Esophagus squamous epithelium (tissue), 5 donors: ENCODE results near the gene TDRD10. TPM values are rescaled to one million over a fixed set of nuclear protein-coding genes. Genes with fewer than 3 reads are reported as not detected.
A peak's percentile ranks its signal among the peaks of the same experiment; 100 is the strongest.

ENCODE experiments used
- DNase-seq: peaks from one replicate; lab custom pipeline; 2025; lab: John Stamatoyannopoulos, UW
- H3K27ac ChIP-seq, 4 donors: fragments of 200-600 bp; sonication (generic); one replicate each; pipeline ENCODE4 v1.5.1; 2016 to 2019; ENCODE audit warnings: mild to moderate bottlenecking in 1 of 4
- H3K27me3 ChIP-seq, 4 donors: fragments of 200-600 bp; sonication (generic); 1 replicate in 3 of 4; 2 replicates in 1 of 4; pipeline versions ENCODE4 v1.5.1 to v1.6.0; 2017 to 2021; ENCODE audit warnings: antibody characterized with exemption in 1 of 4
- H3K36me3 ChIP-seq, 3 donors: fragments of 200-600 bp; sonication (generic); one replicate each; pipeline ENCODE4 v1.5.1; 2016 to 2019
- H3K4me1 ChIP-seq, 3 donors: fragments of 200-600 bp; sonication (generic); one replicate each; pipeline ENCODE4 v1.5.1; 2017 to 2019
- H3K4me3 ChIP-seq, 4 donors: fragments of 200-600 bp; sonication (generic); 1 replicate in 3 of 4; 2 replicates in 1 of 4; pipeline ENCODE4 v1.5.1; 2016 to 2019; ENCODE audit warnings: mild to moderate bottlenecking in 2 of 4, moderate library complexity in 1 of 4
- H3K9me3 ChIP-seq, 3 donors: fragments of 200-600 bp; sonication (generic); one replicate each; pipeline ENCODE4 v1.5.1; 2016 to 2019
- POLR2A ChIP-seq, 4 donors: fragments of 450-650 bp; IDR thresholded peaks; one replicate each; pipeline ENCODE4 v1.6.1; 2017; ENCODE audit warnings: antibody characterized with exemption in 4 of 4, mild to moderate bottlenecking in 4 of 4, moderate library complexity in 3 of 4
- WGBS, 2 donors: methylation state at CpG; one replicate each; pipeline ENCODE4 v1.1.5; 2018; 5-methylcytosine and 5-hydroxymethylcytosine counted together
- intact Hi-C: fragments of 100-400 bp; cut with DNase I; formaldehyde crosslinking; loops from one replicate; pipeline ENCODE4 v1.15.0; 2022
- total RNA-seq, 4 donors: library from RNA; depleted of rRNA; stranded (reverse); fragments of >200 nt; gene quantifications; one replicate each; pipeline ENCODE4 v1.1.0, GENCODE V29; 2016
- TF ChIP-seq, protein P1 (sequence below), 6 experiments: fragments of 450-650 bp in 4 of 6; fragments of 200-600 bp in 2 of 6; sonication (generic) in 2 of 6; IDR thresholded peaks; one replicate each; pipeline ENCODE4 v1.5.1; 2016 to 2019; ENCODE audit warnings: antibody characterized with exemption in 6 of 6, mild to moderate bottlenecking in 4 of 6, moderate library complexity in 4 of 6
- donor health status: DM: yes; HTN: yes; CAD: no.

The TDRD10 gene
- total RNA-seq, 4 donors from 2014 or later: 0.26 to 2.7 TPM; not detected in 2

GRCh38 chr1:154478639-154479038 is 23.4 kb upstream of the TDRD10 start:
- DNase-seq: no peak
- H3K27ac ChIP-seq: no peak overlapping the region
- no peak overlapping the region for H3K4me3 ChIP-seq
- intact Hi-C loops: loop anchor here (10.0 kb wide), 1 partner anchor 74 kb away; the partner anchor contains the start of gene IL6R
- no peaks in the 10 kb centered on the region for H3K27me3 ChIP-seq
- H3K4me1 ChIP-seq: peaks cover 0 to 22% (median 3%) of the 10 kb centered on the region in 3 donors
- H3K36me3 ChIP-seq: peaks cover 0 to 4% (median 0%) of the 10 kb centered on the region in 3 donors
- 40 to 53% methylated on average over 5 of the region's 5 CpGs for WGBS, 2 donors
- TF ChIP-seq POLR2A (IDR thresholded peaks at IDR 0.05): no peak
- TF ChIP-seq, protein P1, sequence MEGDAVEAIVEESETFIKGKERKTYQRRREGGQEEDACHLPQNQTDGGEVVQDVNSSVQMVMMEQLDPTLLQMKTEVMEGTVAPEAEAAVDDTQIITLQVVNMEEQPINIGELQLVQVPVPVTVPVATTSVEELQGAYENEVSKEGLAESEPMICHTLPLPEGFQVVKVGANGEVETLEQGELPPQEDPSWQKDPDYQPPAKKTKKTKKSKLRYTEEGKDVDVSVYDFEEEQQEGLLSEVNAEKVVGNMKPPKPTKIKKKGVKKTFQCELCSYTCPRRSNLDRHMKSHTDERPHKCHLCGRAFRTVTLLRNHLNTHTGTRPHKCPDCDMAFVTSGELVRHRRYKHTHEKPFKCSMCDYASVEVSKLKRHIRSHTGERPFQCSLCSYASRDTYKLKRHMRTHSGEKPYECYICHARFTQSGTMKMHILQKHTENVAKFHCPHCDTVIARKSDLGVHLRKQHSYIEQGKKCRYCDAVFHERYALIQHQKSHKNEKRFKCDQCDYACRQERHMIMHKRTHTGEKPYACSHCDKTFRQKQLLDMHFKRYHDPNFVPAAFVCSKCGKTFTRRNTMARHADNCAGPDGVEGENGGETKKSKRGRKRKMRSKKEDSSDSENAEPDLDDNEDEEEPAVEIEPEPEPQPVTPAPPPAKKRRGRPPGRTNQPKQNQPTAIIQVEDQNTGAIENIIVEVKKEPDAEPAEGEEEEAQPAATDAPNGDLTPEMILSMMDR (IDR thresholded peaks at IDR 0.05): peak in 4 of 6 experiments; percentile 17 to 41 (median 22)
- H3K9me3 ChIP-seq: no peaks in the 10 kb centered on the region

DNA sequence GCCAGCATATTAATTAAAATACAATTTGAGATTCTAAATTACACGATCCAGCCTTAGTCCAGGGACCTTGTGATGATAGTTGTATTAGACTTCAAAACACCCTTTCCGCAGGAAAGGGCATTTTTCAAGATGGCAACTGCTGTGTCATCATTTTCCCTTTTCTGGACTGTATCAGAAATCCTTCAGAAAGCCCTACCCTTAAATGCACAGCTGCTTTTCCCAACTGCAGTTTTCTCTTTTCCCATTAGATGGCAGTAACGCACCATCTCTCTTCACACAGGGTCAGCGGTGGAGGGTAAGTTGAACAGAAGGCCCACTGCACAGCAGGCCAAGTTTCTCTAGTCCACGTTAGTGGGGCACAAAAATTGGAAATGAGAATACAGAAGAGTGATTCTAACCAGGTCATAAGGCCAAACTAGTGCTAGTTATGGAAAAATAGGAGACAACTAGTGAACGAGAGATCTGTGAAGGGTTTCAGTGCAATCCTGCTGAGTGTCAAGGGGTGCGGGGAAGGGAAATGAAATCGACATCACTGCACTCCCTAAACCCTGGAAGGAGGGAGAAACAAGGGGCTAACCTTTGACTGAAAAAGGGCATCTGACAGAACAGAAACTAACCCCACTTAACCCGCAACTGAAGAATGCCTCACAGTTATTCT is 22.1 kb upstream of the TDRD10 start:
- Histone ChIP-seq H3K4me1 (peaks cover 0 to 23% (median 4%) of the 10 kb centered on the region in 3 donors), H3K4me3 (no peak overlapping the region), H3K27ac (peak overlapping the region in 1 of 4 donors; percentile 42), H3K9me3 (no peaks in the 10 kb centered on the region), H3K36me3 (peaks cover 0 to 9% (median 0%) of the 10 kb centered on the region in 3 donors), H3K27me3 (no peaks in the 10 kb centered on the region)
- intact Hi-C loops: loop anchor here (10.0 kb wide), 1 partner anchor 75 kb away; the partner anchor contains the start of gene IL6R
- TF ChIP-seq, protein P1 (IDR thresholded peaks at IDR 0.05): peak; percentile 86 to 98 (median 93)
- TF ChIP-seq POLR2A (IDR thresholded peaks at IDR 0.05): no peak
- no peak for DNase-seq
- 27 to 40% methylated on average over 7 to 9 of the region's 9 CpGs for WGBS, 2 donors

- H3K27me3 ChIP-seq: no peaks in the 10 kb centered on the region
- H3K27ac ChIP-seq: peak overlapping the region in 1 of 4 donors; percentile 10
- no peak overlapping the region for H3K4me3 ChIP-seq
- H3K4me1 ChIP-seq: peaks cover 0 to 34% (median 14%) of the 10 kb centered on the region in 3 donors
- peaks cover 0 to 9% (median 0%) of the 10 kb centered on the region in 3 donors for H3K36me3 ChIP-seq
- no peak for DNase-seq
- WGBS, 2 donors: 55 to 76% methylated on average over 1 of the region's 1 CpG
- no peak for TF ChIP-seq POLR2A (IDR thresholded peaks at IDR 0.05)
- TF ChIP-seq, protein P1 (IDR thresholded peaks at IDR 0.05): no peak
- intact Hi-C loops: no loop called here
- no peaks in the 10 kb centered on the region for H3K9me3 ChIP-seq
These were observed 21.0 kb upstream of the TDRD10 start for GRCh38 chr1:154481053-154481452.

DNA sequence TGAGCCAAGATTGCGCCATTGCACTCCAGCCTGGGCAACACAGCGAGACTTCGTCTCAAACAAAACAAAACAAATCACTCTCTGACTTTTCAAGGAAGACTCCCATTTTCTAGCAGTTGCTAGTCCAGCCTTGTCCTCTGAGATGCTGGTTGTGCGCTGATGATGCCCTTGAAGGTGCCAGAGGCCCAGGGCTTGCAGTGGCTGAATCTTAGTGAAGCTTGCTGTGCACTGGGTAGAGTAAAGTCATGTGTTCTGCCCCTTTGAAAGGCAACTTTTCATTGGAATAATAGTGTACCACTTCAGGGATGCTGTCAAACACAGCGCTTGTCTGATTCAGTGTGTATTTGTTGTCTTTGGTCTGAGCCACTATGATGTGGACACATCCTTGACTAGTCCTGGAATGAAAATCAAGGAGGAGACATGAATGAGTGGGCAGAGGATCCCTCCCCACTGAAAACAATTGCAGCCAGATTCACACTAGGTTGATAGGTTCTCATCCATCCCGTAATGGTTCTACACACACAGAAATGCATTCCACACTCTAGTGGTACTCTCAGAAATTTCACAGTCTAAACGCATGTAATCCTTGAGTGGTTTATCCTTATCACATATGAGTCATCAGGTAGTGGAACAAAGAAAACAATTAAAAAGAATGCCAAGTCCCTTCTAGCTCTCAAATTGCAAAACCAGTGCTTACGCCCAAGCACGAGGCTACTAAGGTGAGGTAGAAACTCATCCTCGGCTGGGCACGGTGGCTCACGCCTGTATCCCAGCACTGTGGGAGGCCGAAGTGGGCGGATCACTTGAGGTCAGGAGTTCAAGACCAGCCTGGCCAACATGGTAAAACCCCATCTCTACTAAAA is 17.8 kb upstream of the TDRD10 start:
- 43 to 56% methylated on average over 11 to 12 of the region's 14 CpGs for WGBS, 2 donors
- intact Hi-C loops: no loop called here

More for the DNA sequence above, 17.8 kb upstream of the TDRD10 start:
- DNase-seq: no peak
- H3K27ac ChIP-seq: peak overlapping the region in 3 of 4 donors; percentile 21 to 69 (median 63)
- H3K4me3 ChIP-seq: no peak overlapping the region
- no peaks in the 10 kb centered on the region for H3K27me3 ChIP-seq
- H3K9me3 ChIP-seq: no peaks in the 10 kb centered on the region
- TF ChIP-seq POLR2A (IDR thresholded peaks at IDR 0.05): no peak
- TF ChIP-seq, protein P1 (IDR thresholded peaks at IDR 0.05): peak in 1 of 6 experiments; percentile 8
- H3K36me3 ChIP-seq: peaks cover 0 to 16% (median 0%) of the 10 kb centered on the region in 3 donors
- H3K4me1 ChIP-seq: peaks cover 0 to 49% (median 22%) of the 10 kb centered on the region in 3 donors
